ENCODE results near the gene TMPRSS3. TPM values are rescaled to one million over a fixed set of nuclear protein-coding genes. Genes with fewer than 3 reads are reported as not detected.

Gene TMPRSS3
- total RNA-seq, 3 donors from 2014 or later, result 9.2 to 27.2 TPM; not detected in 1

- TF ChIP-seq POLR2AphosphoS5 (IDR thresholded peaks at IDR 0.05) (no peak), POLR2A (IDR thresholded peaks at IDR 0.05) (no peak)
- TF ChIP-seq, protein P1, sequence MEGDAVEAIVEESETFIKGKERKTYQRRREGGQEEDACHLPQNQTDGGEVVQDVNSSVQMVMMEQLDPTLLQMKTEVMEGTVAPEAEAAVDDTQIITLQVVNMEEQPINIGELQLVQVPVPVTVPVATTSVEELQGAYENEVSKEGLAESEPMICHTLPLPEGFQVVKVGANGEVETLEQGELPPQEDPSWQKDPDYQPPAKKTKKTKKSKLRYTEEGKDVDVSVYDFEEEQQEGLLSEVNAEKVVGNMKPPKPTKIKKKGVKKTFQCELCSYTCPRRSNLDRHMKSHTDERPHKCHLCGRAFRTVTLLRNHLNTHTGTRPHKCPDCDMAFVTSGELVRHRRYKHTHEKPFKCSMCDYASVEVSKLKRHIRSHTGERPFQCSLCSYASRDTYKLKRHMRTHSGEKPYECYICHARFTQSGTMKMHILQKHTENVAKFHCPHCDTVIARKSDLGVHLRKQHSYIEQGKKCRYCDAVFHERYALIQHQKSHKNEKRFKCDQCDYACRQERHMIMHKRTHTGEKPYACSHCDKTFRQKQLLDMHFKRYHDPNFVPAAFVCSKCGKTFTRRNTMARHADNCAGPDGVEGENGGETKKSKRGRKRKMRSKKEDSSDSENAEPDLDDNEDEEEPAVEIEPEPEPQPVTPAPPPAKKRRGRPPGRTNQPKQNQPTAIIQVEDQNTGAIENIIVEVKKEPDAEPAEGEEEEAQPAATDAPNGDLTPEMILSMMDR (IDR thresholded peaks at IDR 0.05), result no peak
- no peak for DNase-seq (ENCODE audit: low spot score in 2 of 2)
- H3K4me3 ChIP-seq, result no peak overlapping the region
- peaks cover 0 to 17% of the 10 kb centered on the region in 2 donors for H3K27me3 ChIP-seq
- H3K9me3 ChIP-seq, result no peaks in the 10 kb centered on the region
- no peaks in the 10 kb centered on the region for H3K36me3 ChIP-seq
- no peaks in the 10 kb centered on the region for H3K4me1 ChIP-seq
- intact Hi-C loops (cut with DNase I; ENCODE audit: low total_unique reads), result no loop called here
- no peak overlapping the region for H3K27ac ChIP-seq
These were observed 29.7 kb upstream of the TMPRSS3 start for GRCh38 chr21:42425591-42425990.

- H3K4me1 ChIP-seq, result no peaks in the 10 kb centered on the region
- DNase-seq (ENCODE audit: low spot score in 2 of 2), result no peak
- intact Hi-C loops (cut with DNase I; ENCODE audit: low total_unique reads), result no loop called here
- no peaks in the 10 kb centered on the region for H3K9me3 ChIP-seq
- H3K27ac ChIP-seq, result no peak overlapping the region
- TF ChIP-seq POLR2A (IDR thresholded peaks at IDR 0.05) (no peak), POLR2AphosphoS5 (IDR thresholded peaks at IDR 0.05) (no peak)
- TF ChIP-seq, protein P1 (IDR thresholded peaks at IDR 0.05), result no peak
- H3K36me3 ChIP-seq, result no peaks in the 10 kb centered on the region
- peaks cover 0 to 17% of the 10 kb centered on the region in 2 donors for H3K27me3 ChIP-seq
- H3K4me3 ChIP-seq, result no peak overlapping the region
These were observed 29.2 kb upstream of the TMPRSS3 start for GRCh38 chr21:42424914-42425541.

DNA sequence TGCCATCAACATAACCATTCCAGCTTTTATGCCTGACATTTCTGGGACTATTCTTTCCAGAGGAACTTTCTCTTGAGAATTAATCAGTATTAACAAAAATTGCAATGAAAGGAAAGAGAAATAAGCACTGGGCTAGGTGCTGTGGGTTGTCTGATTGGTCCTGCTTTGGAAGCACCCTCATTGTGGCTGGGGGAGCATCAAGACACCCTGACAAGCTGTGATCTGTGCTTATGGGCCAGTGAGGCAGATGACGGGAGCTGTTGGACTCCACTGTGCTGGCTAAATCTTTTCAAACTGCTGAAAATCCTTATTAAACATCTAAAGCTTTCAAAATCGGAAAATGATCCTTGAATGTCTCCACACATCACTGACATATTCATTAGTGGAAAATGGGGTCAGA is 27.8 kb upstream of the TMPRSS3 start:
- Histone ChIP-seq H3K27me3 (peaks cover 0 to 17% of the 10 kb centered on the region in 2 donors), H3K4me1 (no peaks in the 10 kb centered on the region), H3K27ac (no peak overlapping the region), H3K36me3 (no peaks in the 10 kb centered on the region), H3K4me3 (no peak overlapping the region), H3K9me3 (no peaks in the 10 kb centered on the region)
- TF ChIP-seq POLR2AphosphoS5 (IDR thresholded peaks at IDR 0.05) (no peak), POLR2A (IDR thresholded peaks at IDR 0.05) (no peak)
- TF ChIP-seq, protein P1 (IDR thresholded peaks at IDR 0.05), result no peak
- DNase-seq (ENCODE audit: low spot score in 2 of 2), result no peak
- intact Hi-C loops (cut with DNase I; ENCODE audit: low total_unique reads), result no loop called here

GRCh38 chr21:42423197-42423675 is 27.4 kb upstream of the TMPRSS3 start:
- intact Hi-C loops (cut with DNase I; ENCODE audit: low total_unique reads), result no loop called here
- TF ChIP-seq, protein P1 (IDR thresholded peaks at IDR 0.05), result no peak
- no peak for TF ChIP-seq POLR2AphosphoS5 (IDR thresholded peaks at IDR 0.05)
- no peak for TF ChIP-seq POLR2A (IDR thresholded peaks at IDR 0.05)

GRCh38 chr21:42421018-42421793 is 25.4 kb upstream of the TMPRSS3 start:
- intact Hi-C loops (cut with DNase I; ENCODE audit: low total_unique reads), result no loop called here
- no peak for DNase-seq (ENCODE audit: low spot score in 2 of 2)
- H3K9me3 ChIP-seq, result no peaks in the 10 kb centered on the region
- H3K27ac ChIP-seq, result no peak overlapping the region
- H3K27me3 ChIP-seq, result peaks cover 0 to 9% of the 10 kb centered on the region in 2 donors
- no peak for TF ChIP-seq POLR2A (IDR thresholded peaks at IDR 0.05)
- no peak overlapping the region for H3K4me3 ChIP-seq
- no peaks in the 10 kb centered on the region for H3K4me1 ChIP-seq
- no peaks in the 10 kb centered on the region for H3K36me3 ChIP-seq

More at GRCh38 chr21:42423197-42423675, 27.4 kb upstream of the TMPRSS3 start:
- Histone ChIP-seq H3K9me3 (no peaks in the 10 kb centered on the region), H3K27me3 (peaks cover 0 to 17% of the 10 kb centered on the region in 2 donors), H3K4me1 (no peaks in the 10 kb centered on the region), H3K27ac (no peak overlapping the region), H3K4me3 (no peak overlapping the region), H3K36me3 (no peaks in the 10 kb centered on the region)
- DNase-seq (ENCODE audit: low spot score in 2 of 2), result no peak
